ENCODE data around the gene OXA1L.
"Not testable (repeated sequence)": the region's sequence is repeated elsewhere in the genome, so short reads cannot be mapped to it uniquely, and the experiment has no call there.

GRCh38 chr14:22736384-22736783 lies 30.1 kb upstream of the OXA1L start:
- TF ChIP-seq, protein P1, sequence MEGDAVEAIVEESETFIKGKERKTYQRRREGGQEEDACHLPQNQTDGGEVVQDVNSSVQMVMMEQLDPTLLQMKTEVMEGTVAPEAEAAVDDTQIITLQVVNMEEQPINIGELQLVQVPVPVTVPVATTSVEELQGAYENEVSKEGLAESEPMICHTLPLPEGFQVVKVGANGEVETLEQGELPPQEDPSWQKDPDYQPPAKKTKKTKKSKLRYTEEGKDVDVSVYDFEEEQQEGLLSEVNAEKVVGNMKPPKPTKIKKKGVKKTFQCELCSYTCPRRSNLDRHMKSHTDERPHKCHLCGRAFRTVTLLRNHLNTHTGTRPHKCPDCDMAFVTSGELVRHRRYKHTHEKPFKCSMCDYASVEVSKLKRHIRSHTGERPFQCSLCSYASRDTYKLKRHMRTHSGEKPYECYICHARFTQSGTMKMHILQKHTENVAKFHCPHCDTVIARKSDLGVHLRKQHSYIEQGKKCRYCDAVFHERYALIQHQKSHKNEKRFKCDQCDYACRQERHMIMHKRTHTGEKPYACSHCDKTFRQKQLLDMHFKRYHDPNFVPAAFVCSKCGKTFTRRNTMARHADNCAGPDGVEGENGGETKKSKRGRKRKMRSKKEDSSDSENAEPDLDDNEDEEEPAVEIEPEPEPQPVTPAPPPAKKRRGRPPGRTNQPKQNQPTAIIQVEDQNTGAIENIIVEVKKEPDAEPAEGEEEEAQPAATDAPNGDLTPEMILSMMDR (IDR thresholded peaks at IDR 0.05): not testable (repeated sequence)
- TF ChIP-seq POLR2A (IDR thresholded peaks at IDR 0.05): not testable (repeated sequence)
